ENCODE measurements around the gene MEI4.

GRCh38 chr6:77656999-77657764 lies 4.3 kb downstream of the MEI4 start:
- TF ChIP-seq MAX (CRISPR knock-in tag; IDR thresholded peaks at IDR 0.05) (no peak), ZNF232 (CRISPR knock-in tag; IDR thresholded peaks at IDR 0.05) (no peak), NR1H2 (CRISPR knock-in tag; IDR thresholded peaks at IDR 0.05) (no peak), NFE2L1 (CRISPR knock-in tag; IDR thresholded peaks at IDR 0.05) (no peak), IRF2 (CRISPR knock-in tag; IDR thresholded peaks at IDR 0.05; ENCODE audit: borderline replicate concordance, low read depth) (no peak), ZMAT4 (CRISPR knock-in tag; IDR thresholded peaks at IDR 0.05) (no peak), ATF2 (CRISPR knock-in tag; IDR thresholded peaks at IDR 0.05; ENCODE audit: borderline replicate concordance, low read depth) (no peak), CREB1 (CRISPR knock-in tag; IDR thresholded peaks at IDR 0.05) (no peak), SMAD3 (CRISPR knock-in tag; IDR thresholded peaks at IDR 0.05; ENCODE audit: borderline replicate concordance) (no peak), ZNF281 (CRISPR knock-in tag; IDR thresholded peaks at IDR 0.05) (no peak)
- TF ChIP-seq, protein P1, sequence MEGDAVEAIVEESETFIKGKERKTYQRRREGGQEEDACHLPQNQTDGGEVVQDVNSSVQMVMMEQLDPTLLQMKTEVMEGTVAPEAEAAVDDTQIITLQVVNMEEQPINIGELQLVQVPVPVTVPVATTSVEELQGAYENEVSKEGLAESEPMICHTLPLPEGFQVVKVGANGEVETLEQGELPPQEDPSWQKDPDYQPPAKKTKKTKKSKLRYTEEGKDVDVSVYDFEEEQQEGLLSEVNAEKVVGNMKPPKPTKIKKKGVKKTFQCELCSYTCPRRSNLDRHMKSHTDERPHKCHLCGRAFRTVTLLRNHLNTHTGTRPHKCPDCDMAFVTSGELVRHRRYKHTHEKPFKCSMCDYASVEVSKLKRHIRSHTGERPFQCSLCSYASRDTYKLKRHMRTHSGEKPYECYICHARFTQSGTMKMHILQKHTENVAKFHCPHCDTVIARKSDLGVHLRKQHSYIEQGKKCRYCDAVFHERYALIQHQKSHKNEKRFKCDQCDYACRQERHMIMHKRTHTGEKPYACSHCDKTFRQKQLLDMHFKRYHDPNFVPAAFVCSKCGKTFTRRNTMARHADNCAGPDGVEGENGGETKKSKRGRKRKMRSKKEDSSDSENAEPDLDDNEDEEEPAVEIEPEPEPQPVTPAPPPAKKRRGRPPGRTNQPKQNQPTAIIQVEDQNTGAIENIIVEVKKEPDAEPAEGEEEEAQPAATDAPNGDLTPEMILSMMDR (IDR thresholded peaks at IDR 0.05) = no peak

Measured in WTC11 (cell line).